ENCODE results near the gene INKA1. TPM values are rescaled to one million over a fixed set of nuclear protein-coding genes. Genes with fewer than 3 reads are reported as not detected.

Gene INKA1
- total RNA-seq, 1 experiment from 2014 or later: 7.4 TPM

GRCh38 chr3:49759226-49759625, 43.8 kb upstream of the INKA1 start:
- no TSS peak for BruUV-seq (replicated peaks)
- no peak overlapping the region for H3K27ac Mint-ChIP-seq (ENCODE audit: low read depth, unreplicated experiment)
- H3K4me3 Mint-ChIP-seq (ENCODE audit: unreplicated experiment): no peak overlapping the region
- ChIA-PET POLR2A (interaction anchor here (1.0 kb wide), 1 partner anchor 23 kb away, joined by 3 read pairs; no protein-coding TSS in a partner anchor), CTCF (interaction anchor here (0.6 to 1.8 kb wide), 2 partner anchors 18 to 80 kb away, joined by 3 to 6 read pairs; no protein-coding TSS in a partner anchor)
- no peaks in the 10 kb centered on the region for H3K9me3 Mint-ChIP-seq (ENCODE audit: unreplicated experiment)
- H3K36me3 Mint-ChIP-seq (ENCODE audit: insufficient read depth, unreplicated experiment): peaks cover 39% of the 10 kb centered on the region
- intact Hi-C loops (cut with micrococcal nuclease): no loop called here
- no peaks in the 10 kb centered on the region for H3K27me3 Mint-ChIP-seq (ENCODE audit: insufficient read depth, unreplicated experiment)
- peaks cover 12% of the 10 kb centered on the region for H3K4me1 Mint-ChIP-seq (ENCODE audit: insufficient read depth, unreplicated experiment)
- no peak for DNase-seq (ENCODE audit: unreplicated experiment)
- no peak for TF ChIP-seq CTCF (IDR thresholded peaks at IDR 0.05; ENCODE audit: unreplicated experiment)

GRCh38 chr3:49761661-49762060, 41.4 kb upstream of the INKA1 start:
- Mint-ChIP-seq H3K27ac (ENCODE audit: low read depth, unreplicated experiment) (no peak overlapping the region), H3K36me3 (ENCODE audit: insufficient read depth, unreplicated experiment) (peaks cover 46% of the 10 kb centered on the region), H3K4me3 (ENCODE audit: unreplicated experiment) (no peak overlapping the region), H3K27me3 (ENCODE audit: insufficient read depth, unreplicated experiment) (no peaks in the 10 kb centered on the region), H3K9me3 (ENCODE audit: unreplicated experiment) (no peaks in the 10 kb centered on the region), H3K4me1 (ENCODE audit: insufficient read depth, unreplicated experiment) (peaks cover 6% of the 10 kb centered on the region)
- POLR2A ChIA-PET: no interaction called here
- BruUV-seq (replicated peaks): no TSS peak
- CTCF ChIA-PET: interaction anchor here (0.6 to 0.7 kb wide), 2 partner anchors 12 to 145 kb away, joined by 3 to 4 read pairs; no protein-coding TSS in a partner anchor
- no peak for DNase-seq (ENCODE audit: unreplicated experiment)
- intact Hi-C loops (cut with micrococcal nuclease): no loop called here
- TF ChIP-seq CTCF (IDR thresholded peaks at IDR 0.05; ENCODE audit: unreplicated experiment): no peak

GRCh38 chr3:49763981-49764380, 39.1 kb upstream of the INKA1 start:
- no peak overlapping the region for H3K27ac Mint-ChIP-seq (ENCODE audit: low read depth, unreplicated experiment)
- intact Hi-C loops (cut with micrococcal nuclease): no loop called here

More at GRCh38 chr3:49763981-49764380, 39.1 kb upstream of the INKA1 start:
- no peaks in the 10 kb centered on the region for H3K4me1 Mint-ChIP-seq (ENCODE audit: insufficient read depth, unreplicated experiment)
- no peak for DNase-seq (ENCODE audit: unreplicated experiment)
- BruUV-seq (replicated peaks): no TSS peak
- peaks cover 46% of the 10 kb centered on the region for H3K36me3 Mint-ChIP-seq (ENCODE audit: insufficient read depth, unreplicated experiment)
- TF ChIP-seq CTCF (IDR thresholded peaks at IDR 0.05; ENCODE audit: unreplicated experiment): no peak
- CTCF ChIA-PET: interaction anchor here (0.7 kb wide), 1 partner anchor 136 kb away, joined by 3 read pairs; no protein-coding TSS in a partner anchor
- POLR2A ChIA-PET: interaction anchor here (0.6 kb wide), 1 partner anchor 18 kb away, joined by 3 read pairs; no protein-coding TSS in a partner anchor
- no peak overlapping the region for H3K4me3 Mint-ChIP-seq (ENCODE audit: unreplicated experiment)
- H3K27me3 Mint-ChIP-seq (ENCODE audit: insufficient read depth, unreplicated experiment): no peaks in the 10 kb centered on the region
- H3K9me3 Mint-ChIP-seq (ENCODE audit: unreplicated experiment): no peaks in the 10 kb centered on the region
